Heart left ventricle (tissue), 16 donors: ENCODE results near the gene PITX2. TPM values are rescaled to one million over a fixed set of nuclear protein-coding genes. Genes with fewer than 3 reads are reported as not detected.

Experiments
- ATAC-seq, 4 donors: fragments of 200-7000 bp; cut with Tn5 transposase; one replicate each; pipeline ENCODE4 v1.9.1; 2020 to 2022; ENCODE audit warnings: moderate library complexity in 4 of 4, mild to moderate bottlenecking in 3 of 4, moderate number of reproducible peaks in 1 of 4
- DNase-seq, 5 donors: peaks; one replicate each; pipeline ENCODE4 v3.0.0-alpha.2; 2020
- H3K27ac ChIP-seq, 12 donors: fragments of 200-600 bp; sonication (generic) in 4 of 12; one replicate each; pipeline versions ENCODE4 v1.5.0 to v1.8.0; 2016 to 2022; ENCODE audit warnings: mild to moderate bottlenecking in 2 of 12
- H3K27me3 ChIP-seq, 9 donors: fragments of 200-600 bp; sonication (generic) in 2 of 9; one replicate each; pipeline versions ENCODE4 v1.5.1 to v1.8.0; 2016 to 2022; ENCODE audit warnings: mild to moderate bottlenecking in 3 of 9
- H3K36me3 ChIP-seq, 9 donors: fragments of 200-600 bp; sonication (generic) in 2 of 9; one replicate each; pipeline versions ENCODE4 v1.5.0 to v1.8.0; 2018 to 2022; ENCODE audit warnings: mild to moderate bottlenecking in 2 of 9
- H3K4me1 ChIP-seq, 12 donors: fragments of 200-600 bp; sonication (generic) in 4 of 12; one replicate each; pipeline versions ENCODE4 v1.5.0 to v1.8.0; 2016 to 2022; ENCODE audit warnings: mild to moderate bottlenecking in 3 of 12
- H3K4me3 ChIP-seq, 12 donors: fragments of 200-600 bp; sonication (generic) in 4 of 12; one replicate each; pipeline versions ENCODE4 v1.5.0 to v1.8.0; 2017 to 2022; ENCODE audit warnings: mild to moderate bottlenecking in 9 of 12, moderate library complexity in 4 of 12
- H3K9me3 ChIP-seq, 12 donors: fragments of 200-600 bp; sonication (generic) in 4 of 12; one replicate each; pipeline versions ENCODE4 v1.5.0 to v1.8.0; 2016 to 2022; ENCODE audit warnings: mild to moderate bottlenecking in 1 of 12
- CTCF ChIP-seq, 12 donors: fragments of 200-600 bp; sonication (generic) in 4 of 12; IDR thresholded peaks; one replicate each; pipeline versions ENCODE4 v1.5.0 to v1.8.0; 2018 to 2022; ENCODE audit warnings: antibody characterized with exemption in 12 of 12, mild to moderate bottlenecking in 5 of 12
- POLR2A ChIP-seq, 2 donors: fragments of 450-650 bp; IDR thresholded peaks; one replicate each; pipeline ENCODE4 v1.6.1; 2017; ENCODE audit warnings: antibody characterized with exemption in 2 of 2, mild to moderate bottlenecking in 2 of 2, moderate library complexity in 2 of 2
- WGBS, 4 donors: extraction: QIAGEN DNeasy Blood & Tissue Kit in 2 of 4; methylation state at CpG; one replicate each; pipeline versions ENCODE4 v1.1.5 to v1.1.7; 2013 to 2018; 5-methylcytosine and 5-hydroxymethylcytosine counted together
- intact Hi-C, 10 donors: fragments of 100-400 bp; cut with DNase I; formaldehyde crosslinking; loops; one replicate each; pipeline versions ENCODE4 v1.11.1 to v1.14.2; 2022
- polyA plus RNA-seq, 2 donors: library from polyadenylated mRNA; stranded (reverse); fragments of 200-250 nt; gene quantifications; one replicate each; pipeline ENCODE4 v1.2.3, GENCODE V29; 2013
- total RNA-seq, 9 donors: library from RNA; depleted of rRNA in 2 of 9; stranded (reverse); fragments of >200 nt in 2 of 9; fragmentation: NEBNext Ultra II Directional in 3 of 9; extraction: Animal tissue kit (Norgen Biotek cat#: 25700) in 3 of 9; gene quantifications; one replicate each; pipeline versions ENCODE4 v1.1.0 to v1.2.4, GENCODE V29; 2016 to 2023
- donor health status: ischemic (EF 13 %, LVEDD 7.1; RV severe dilation, severe dysfunction).
- donor health status: healthy with polysubstance abuse.
- donor health status: DM: no; HTN: yes; CAD: no.
- donor health status: DM: no; HTN: no; CAD: no.
- donor health status: ischemic (EF 25% LVEDD 6.9; RV normal size, moderate dysfunction).
- donor health status: ischemic (EF 25% LVEDD 5.7; RV mildly dilated, moderate dysfunction).
- donor health status: healthy.
- donor health status: DM: yes; HTN: yes; CAD: no.
- donor health status: ischemic (EF 35%, LVEDD 5.7; RV mildly dilated, moderate dysfunction).
- donor health status: nonischemic (EF 11% LVEDD 7.7; RV severe dilation, severe dysfunction).
- donor health status: DM: yes; HTN: yes; CAD: no.
- donor health status: PGD.
- donor health status: ischemic (EF 29% LVEDD 5.4; RV normal size, mild dysfunction).
- donor health status: nonischemic (EF 23%, LVEDD 6.1; RV moderate dilation, normal function).

The PITX2 gene
- total and polyA plus RNA-seq, 11 donors = 0.17 to 0.94 (median 0.30) TPM; not detected in 5

GRCh38 chr4:110625576-110626257 lies 2.8 kb upstream of the PITX2 start:
- peaks cover 0 to 33% (median 19%) of the 10 kb centered on the region in 12 donors for H3K4me1 ChIP-seq
- intact Hi-C loops = loop anchor here in 1 of 10 donors (5.0 kb wide), 1 partner anchor 847 kb away; no protein-coding TSS in a partner anchor
- H3K36me3 ChIP-seq = no peaks in the 10 kb centered on the region
- H3K4me3 ChIP-seq = no peak overlapping the region
- H3K27ac ChIP-seq = no peak overlapping the region
- TF ChIP-seq POLR2A (IDR thresholded peaks at IDR 0.05) (no peak), CTCF (IDR thresholded peaks at IDR 0.05) (no peak)
- DNase-seq (no peak), ATAC-seq (no peak)
- H3K27me3 ChIP-seq = peaks cover 70 to 100% (median 100%) of the 10 kb centered on the region in 9 donors
- 15 to 26% (median 18%) methylated on average over 9 of the region's 9 CpGs for WGBS, 4 donors
- no peaks in the 10 kb centered on the region for H3K9me3 ChIP-seq

- 19 to 36% (median 23%) methylated on average over 6 of the region's 6 CpGs for WGBS, 4 donors
- TF ChIP-seq CTCF (IDR thresholded peaks at IDR 0.05) (no peak), POLR2A (IDR thresholded peaks at IDR 0.05) (no peak)
- no peak for DNase-seq
- intact Hi-C loops = loop anchor here in 1 of 10 donors (5.0 kb wide), 1 partner anchor 847 kb away; no protein-coding TSS in a partner anchor
- no peak for ATAC-seq
- Histone ChIP-seq H3K9me3 (no peaks in the 10 kb centered on the region), H3K4me1 (peaks cover 0 to 35% (median 20%) of the 10 kb centered on the region in 12 donors), H3K36me3 (no peaks in the 10 kb centered on the region), H3K27me3 (peaks cover 73 to 100% (median 100%) of the 10 kb centered on the region in 9 donors), H3K4me3 (no peak overlapping the region), H3K27ac (no peak overlapping the region)
Measured at GRCh38 chr4:110624904-110625494, 2.1 kb upstream of the PITX2 start.

GRCh38 chr4:110624398-110624780 lies 1.5 kb upstream of the PITX2 start:
- ATAC-seq (no peak), DNase-seq (no peak)
- 14 to 27% (median 21%) methylated on average over 3 of the region's 3 CpGs for WGBS, 4 donors
- Histone ChIP-seq H3K27me3 (peaks cover 73 to 100% (median 100%) of the 10 kb centered on the region in 9 donors), H3K27ac (no peak overlapping the region), H3K36me3 (no peaks in the 10 kb centered on the region), H3K9me3 (no peaks in the 10 kb centered on the region), H3K4me1 (peaks cover 0 to 39% (median 20%) of the 10 kb centered on the region in 12 donors), H3K4me3 (no peak overlapping the region)
- TF ChIP-seq POLR2A (IDR thresholded peaks at IDR 0.05) = no peak
- TF ChIP-seq CTCF (IDR thresholded peaks at IDR 0.05) = no peak
- intact Hi-C loops = no loop called here

- 16 to 31% (median 21%) methylated on average over 11 of the region's 11 CpGs for WGBS, 4 donors
- no peak overlapping the region for H3K4me3 ChIP-seq
- H3K27me3 ChIP-seq = peaks cover 70 to 100% (median 100%) of the 10 kb centered on the region in 9 donors
- no peak for TF ChIP-seq CTCF (IDR thresholded peaks at IDR 0.05)
- TF ChIP-seq POLR2A (IDR thresholded peaks at IDR 0.05) = no peak
- H3K9me3 ChIP-seq = peaks cover 0 to 3% (median 0%) of the 10 kb centered on the region in 12 donors
- H3K4me1 ChIP-seq = peaks cover 0 to 36% (median 20%) of the 10 kb centered on the region in 12 donors
- ATAC-seq (no peak), DNase-seq (no peak)
- intact Hi-C loops = no loop called here
- H3K36me3 ChIP-seq = no peaks in the 10 kb centered on the region
- H3K27ac ChIP-seq = no peak overlapping the region
Measured at GRCh38 chr4:110623718-110624397, 981 bp upstream of the PITX2 start.
